Aorta (tissue), 5 donors: ENCODE measurements around the gene ANXA6. TPM values are rescaled to one million over a fixed set of nuclear protein-coding genes. Genes with fewer than 3 reads are reported as not detected.

Experiments used
- ATAC-seq: fragments of 200-7000 bp; cut with Tn5 transposase; one replicate; pipeline ENCODE4 v1.9.1; 2022; ENCODE audit warnings: moderate library complexity; ENCODE audit not compliant: low FRiP score
- DNase-seq, 2 donors: peaks; one replicate each; pipeline ENCODE4 v3.0.0-alpha.2; 2020
- H3K27ac ChIP-seq, 2 donors: one replicate each; pipeline ENCODE4 v1.5.1; 2013; ENCODE audit warnings: low read length in 2 of 2, mild to moderate bottlenecking in 2 of 2, moderate library complexity in 2 of 2, control low read depth in 1 of 2, inconsistent platforms in 1 of 2, low read depth in 1 of 2
- H3K27me3 ChIP-seq, 2 donors: one replicate each; pipeline ENCODE4 v1.6.1; 2013; ENCODE audit warnings: control low read depth in 1 of 2, low read length in 1 of 2, mild to moderate bottlenecking in 1 of 2, moderate library complexity in 1 of 2; ENCODE audit not compliant: insufficient read depth in 2 of 2, control insufficient read depth in 1 of 2
- H3K36me3 ChIP-seq, 2 donors: one replicate each; pipeline ENCODE4 v1.6.1; 2013; ENCODE audit warnings: control low read depth in 1 of 2, low read length in 1 of 2, mild to moderate bottlenecking in 1 of 2; ENCODE audit not compliant: insufficient read depth in 2 of 2, control insufficient read depth in 1 of 2
- H3K4me1 ChIP-seq, 2 donors: one replicate each; pipeline ENCODE4 v1.6.1; 2013; ENCODE audit warnings: low read length in 2 of 2, control low read depth in 1 of 2, mild to moderate bottlenecking in 1 of 2, moderate library complexity in 1 of 2; ENCODE audit not compliant: insufficient read depth in 2 of 2, control insufficient read depth in 1 of 2
- H3K4me3 ChIP-seq, 2 donors: one replicate each; pipeline ENCODE4 v1.5.1; 2013; ENCODE audit warnings: low read length in 2 of 2, control low read depth in 1 of 2, mild to moderate bottlenecking in 1 of 2
- H3K9me3 ChIP-seq: one replicate; pipeline ENCODE4 v1.6.1; 2013; ENCODE audit warnings: mild to moderate bottlenecking, low read length; ENCODE audit not compliant: control insufficient read depth
- WGBS, 2 donors: extraction: QIAGEN DNeasy Blood & Tissue Kit; methylation state at CpG; one replicate each; pipeline ENCODE4 v1.1.7; 2013; 5-methylcytosine and 5-hydroxymethylcytosine counted together
- intact Hi-C, 2 donors: fragments of 100-400 bp; cut with DNase I; formaldehyde crosslinking; loops; one replicate each; pipeline versions ENCODE4 v1.14.2 to v1.15.0; 2022
- polyA plus RNA-seq, 2 donors: library from polyadenylated mRNA; stranded (reverse); fragments of 200-250 nt; gene quantifications; one replicate each; pipeline ENCODE4 v1.2.3, GENCODE V29; 2013
- total RNA-seq, 2 donors: library from RNA; stranded (reverse); fragmentation: NEBNext Ultra II Directional; extraction: Animal tissue kit (Norgen Biotek cat#: 25700); gene quantifications; one replicate each; pipeline ENCODE4 v1.2.1, GENCODE V29; 2021
- donor health status: healthy with polysubstance abuse.
- donor health status: Bipolar disorder and iron deficiency.
- donor health status: DM: no; HTN: no; CAD: no.
- donor health status: DM: no; HTN: no; CAD: no.
- donor health status: DM: yes; HTN: yes; CAD: no.

ANXA6 gene
- total and polyA plus RNA-seq, 4 donors, result 93.4 to 284 (median 232) TPM

DNA sequence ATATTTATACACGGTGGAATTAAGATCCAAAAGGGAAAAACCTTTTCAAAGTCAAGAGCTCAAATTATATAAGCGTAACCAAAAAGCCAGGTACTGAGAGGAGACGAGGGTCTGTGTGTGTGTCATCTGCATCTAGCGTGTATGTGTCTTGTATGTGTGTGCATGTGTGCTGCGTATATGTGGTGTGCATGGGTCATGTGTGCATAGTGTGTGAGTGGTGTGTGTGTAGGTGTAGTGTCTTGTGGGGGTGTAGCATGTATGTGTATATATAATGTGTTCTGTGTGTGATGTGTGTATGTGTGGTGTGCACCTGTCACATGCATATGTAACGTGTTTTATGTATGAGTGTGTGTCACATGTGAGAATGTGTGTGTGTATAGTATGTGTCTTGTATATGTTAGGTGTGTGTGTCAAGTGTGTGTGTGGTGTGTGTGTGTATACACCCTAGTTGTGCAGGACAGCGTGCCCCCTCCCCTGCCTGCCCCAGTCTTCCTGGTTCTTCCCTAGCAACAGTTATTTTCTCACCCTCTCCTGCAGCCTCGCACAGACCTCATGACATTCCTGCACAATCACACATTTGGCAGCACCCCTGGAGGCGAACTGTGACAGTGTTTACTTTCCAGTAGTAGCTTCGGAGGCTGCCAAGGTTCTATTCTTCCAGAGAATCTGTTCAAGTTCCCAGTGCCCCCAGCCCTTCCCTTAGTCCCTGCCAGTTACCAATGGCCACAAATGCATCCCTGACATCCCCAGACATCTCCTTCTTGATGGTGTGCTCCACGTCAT is 49.6 kb downstream of the ANXA6 start:
- H3K4me3 ChIP-seq, result no peak overlapping the region
- peaks cover 2 to 3% of the 10 kb centered on the region in 2 donors for H3K36me3 ChIP-seq
- no peaks in the 10 kb centered on the region for H3K9me3 ChIP-seq
- ATAC-seq (peak; percentile 71), DNase-seq (peak in 1 of 2 donors; percentile 72)
- no peaks in the 10 kb centered on the region for H3K4me1 ChIP-seq
- no peaks in the 10 kb centered on the region for H3K27me3 ChIP-seq
- intact Hi-C loops, result no loop called here
- WGBS, 2 donors, result 54 to 58% methylated on average over 11 of the region's 11 CpGs
- H3K27ac ChIP-seq, result peak overlapping the region in 1 of 2 donors; percentile 10

DNA sequence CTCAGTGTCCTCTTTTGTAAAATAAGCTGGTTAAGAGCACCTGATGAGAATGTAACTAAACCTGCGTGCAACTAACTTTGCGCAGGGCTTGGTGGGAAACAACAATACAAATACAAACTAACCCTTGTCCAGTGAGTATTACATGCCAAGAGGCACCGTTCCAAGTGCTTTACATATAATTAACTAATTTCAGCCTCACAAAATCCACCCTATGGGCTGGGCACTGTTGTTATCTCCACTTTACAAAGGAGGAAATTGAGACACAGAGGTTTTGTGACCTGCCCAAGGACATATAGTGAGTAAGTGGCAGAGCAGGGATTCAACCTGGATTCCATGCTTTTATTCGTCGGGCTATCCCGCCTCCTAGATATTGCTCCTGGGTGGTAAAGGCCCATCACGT is 50.5 kb downstream of the ANXA6 start:
- ATAC-seq (no peak), DNase-seq (no peak)
- Histone ChIP-seq H3K4me1 (no peaks in the 10 kb centered on the region), H3K9me3 (no peaks in the 10 kb centered on the region), H3K27ac (no peak overlapping the region), H3K4me3 (no peak overlapping the region), H3K27me3 (no peaks in the 10 kb centered on the region), H3K36me3 (peaks cover 2 to 3% of the 10 kb centered on the region in 2 donors)
- intact Hi-C loops, result no loop called here
- WGBS, 2 donors, result 91 to 94% methylated on average over 7 of the region's 7 CpGs

DNA sequence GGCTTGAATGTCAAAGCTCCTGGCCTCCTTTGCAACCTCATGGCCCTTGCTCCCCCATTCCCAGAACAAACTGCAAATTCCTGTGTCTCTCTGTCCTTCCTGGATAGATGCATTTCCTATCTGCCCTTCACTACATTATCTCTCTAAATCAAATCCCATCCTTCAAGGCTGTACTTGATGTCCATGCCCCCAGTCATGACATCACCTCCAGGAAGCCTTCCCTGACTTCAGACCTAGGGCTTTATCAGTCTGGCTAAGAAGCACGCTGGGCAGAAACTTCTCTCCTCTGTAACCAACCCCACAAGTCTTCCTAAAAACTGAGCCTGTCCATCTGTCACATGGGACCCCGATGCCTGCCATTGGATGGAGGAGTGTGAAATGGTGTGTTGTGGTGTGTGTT is 51.1 kb downstream of the ANXA6 start:
- 95 to 96% methylated on average over 2 of the region's 2 CpGs for WGBS, 2 donors
- DNase-seq (peak in 1 of 2 donors; percentile 36), ATAC-seq (no peak)
- H3K27ac ChIP-seq, result no peak overlapping the region
- no peaks in the 10 kb centered on the region for H3K9me3 ChIP-seq
- peaks cover 2 to 6% of the 10 kb centered on the region in 2 donors for H3K36me3 ChIP-seq
- H3K27me3 ChIP-seq, result no peaks in the 10 kb centered on the region
- no peaks in the 10 kb centered on the region for H3K4me1 ChIP-seq
- no peak overlapping the region for H3K4me3 ChIP-seq
- intact Hi-C loops, result no loop called here

DNA sequence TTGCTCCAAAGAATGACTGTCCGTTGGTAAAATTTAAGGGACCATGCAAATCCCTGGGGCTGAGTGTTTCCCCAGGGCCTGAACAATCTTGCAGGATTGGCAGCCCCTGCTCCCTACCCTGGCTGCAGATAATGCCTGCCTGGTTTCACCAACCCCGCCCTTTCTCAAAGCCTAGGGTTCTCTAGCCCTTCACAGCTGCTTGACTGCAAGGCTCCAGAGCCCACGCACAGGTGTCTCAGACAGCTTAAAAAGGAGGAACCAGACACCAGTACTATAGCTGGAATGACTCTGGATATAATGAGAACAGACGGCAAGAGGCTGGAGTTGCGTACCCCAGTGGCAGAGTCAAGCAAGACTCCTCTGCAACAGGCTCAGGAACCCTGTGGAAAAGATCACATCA is 51.5 kb downstream of the ANXA6 start:
- peaks cover 2 to 6% of the 10 kb centered on the region in 2 donors for H3K36me3 ChIP-seq
- H3K9me3 ChIP-seq, result no peaks in the 10 kb centered on the region
- intact Hi-C loops, result no loop called here
- no peak for DNase-seq
- 83 to 87% methylated on average over 5 of the region's 5 CpGs for WGBS, 2 donors
- no peak for ATAC-seq
- H3K27me3 ChIP-seq, result no peaks in the 10 kb centered on the region
- H3K27ac ChIP-seq, result no peak overlapping the region
- H3K4me1 ChIP-seq, result no peaks in the 10 kb centered on the region
- no peak overlapping the region for H3K4me3 ChIP-seq

DNA sequence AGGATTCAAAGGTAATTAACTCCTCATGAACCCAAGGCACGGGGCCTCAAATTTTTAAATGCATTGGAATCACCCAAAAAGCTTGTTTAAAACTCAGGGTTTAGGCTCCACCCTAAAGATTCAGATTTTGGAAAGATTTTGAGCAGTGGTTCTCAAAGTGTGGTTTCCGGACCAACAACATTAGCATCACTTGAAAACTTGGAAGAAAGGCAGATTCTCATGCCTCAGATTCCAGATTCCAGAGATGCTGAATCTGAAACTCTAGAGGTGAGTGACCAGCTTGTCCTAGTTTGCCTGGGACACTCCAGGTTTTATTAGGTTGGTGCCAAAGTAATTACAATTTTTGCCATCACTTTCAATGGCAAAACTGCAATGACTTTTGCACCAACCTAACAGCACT is 52.0 kb downstream of the ANXA6 start:
- Histone ChIP-seq H3K4me1 (no peaks in the 10 kb centered on the region), H3K27ac (no peak overlapping the region)
- intact Hi-C loops, result no loop called here

DNA sequence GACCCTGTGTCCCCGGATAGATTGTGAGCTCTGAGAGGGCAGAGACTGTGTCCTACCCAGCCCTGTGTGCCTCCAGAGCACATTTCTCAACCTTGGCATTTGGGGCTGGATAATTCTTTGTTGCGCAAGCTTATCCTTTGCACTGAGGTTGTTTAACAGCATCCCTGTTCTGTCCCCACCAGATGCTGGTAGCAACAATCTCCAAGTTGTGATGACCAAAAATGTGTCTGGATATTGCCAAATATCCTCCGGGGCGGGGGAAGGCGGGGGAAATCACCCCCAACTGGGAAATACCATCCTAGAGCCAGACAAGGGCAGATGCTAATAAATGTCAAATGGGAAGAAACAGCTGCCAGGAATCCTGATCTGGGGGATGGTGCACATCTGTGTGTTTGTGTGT is 52.8 kb downstream of the ANXA6 start:
- ATAC-seq, result peak; percentile 37
- WGBS, 2 donors, result 90 to 97% methylated on average over 5 of the region's 5 CpGs

More for the DNA sequence above, 52.0 kb downstream of the ANXA6 start:
- Histone ChIP-seq H3K4me3 (no peak overlapping the region), H3K36me3 (peaks cover 2 to 6% of the 10 kb centered on the region in 2 donors), H3K27me3 (no peaks in the 10 kb centered on the region), H3K9me3 (no peaks in the 10 kb centered on the region)
- WGBS, 2 donors, result 93 to 97% methylated on average over 2 of the region's 2 CpGs
- no peak for ATAC-seq
- DNase-seq, result no peak

DNA sequence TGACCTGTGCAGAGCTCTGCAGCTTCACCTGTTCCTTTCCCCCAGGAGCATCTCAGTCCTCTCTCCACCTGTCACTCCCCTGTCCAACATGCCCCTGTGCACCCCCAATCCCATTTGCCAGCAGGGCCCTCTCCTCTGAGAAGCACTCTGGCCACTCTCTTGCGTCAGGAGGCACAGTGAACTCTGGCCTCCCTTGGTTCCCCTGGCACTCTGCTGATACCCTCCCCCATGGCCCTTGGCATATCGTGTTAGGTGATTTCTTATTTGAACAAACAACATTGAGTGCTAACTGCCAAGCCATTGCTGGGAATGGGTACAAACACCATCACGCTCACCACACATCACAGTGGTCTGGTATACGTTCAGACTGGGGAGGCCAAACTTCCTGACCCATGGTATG is 55.8 kb downstream of the ANXA6 start:
- Histone ChIP-seq H3K36me3 (peaks cover 2 to 4% of the 10 kb centered on the region in 2 donors), H3K4me1 (no peaks in the 10 kb centered on the region), H3K4me3 (no peak overlapping the region), H3K9me3 (no peaks in the 10 kb centered on the region), H3K27ac (no peak overlapping the region), H3K27me3 (no peaks in the 10 kb centered on the region)
- 31 to 45% methylated on average over 4 of the region's 4 CpGs for WGBS, 2 donors
- no peak for ATAC-seq
- intact Hi-C loops, result no loop called here
- DNase-seq, result no peak

More for the DNA sequence above, 52.8 kb downstream of the ANXA6 start:
- Histone ChIP-seq H3K4me3 (no peak overlapping the region), H3K27ac (no peak overlapping the region), H3K9me3 (no peaks in the 10 kb centered on the region), H3K36me3 (peaks cover 2 to 4% of the 10 kb centered on the region in 2 donors), H3K27me3 (no peaks in the 10 kb centered on the region), H3K4me1 (no peaks in the 10 kb centered on the region)
- no peak for DNase-seq
- intact Hi-C loops, result no loop called here

DNA sequence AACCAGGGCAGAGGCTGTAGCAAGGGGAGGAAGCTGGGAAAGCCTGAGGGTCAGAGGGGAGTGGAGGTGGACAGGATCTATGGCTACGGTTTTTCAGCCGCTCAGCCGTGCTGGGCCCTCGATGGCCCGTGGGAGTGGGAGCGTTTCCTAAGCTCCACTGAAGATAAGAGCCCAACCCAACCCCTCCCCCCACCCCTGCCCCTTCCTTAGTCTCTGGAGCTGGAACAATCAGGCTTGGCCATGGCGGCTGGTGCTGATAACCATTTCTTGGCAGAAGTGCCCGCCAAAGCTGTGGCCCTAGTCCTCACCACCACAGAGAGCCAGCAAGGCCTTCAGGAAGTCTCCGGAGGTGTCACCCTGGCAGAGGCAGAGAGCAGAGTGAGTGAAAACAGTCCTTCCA is 56.4 kb downstream of the ANXA6 start:
- Histone ChIP-seq H3K36me3 (peaks cover 2 to 4% of the 10 kb centered on the region in 2 donors), H3K4me3 (no peak overlapping the region), H3K27me3 (no peaks in the 10 kb centered on the region), H3K27ac (no peak overlapping the region), H3K4me1 (no peaks in the 10 kb centered on the region), H3K9me3 (no peaks in the 10 kb centered on the region)
- WGBS, 2 donors, result 26 to 30% methylated on average over 9 of the region's 9 CpGs
- intact Hi-C loops, result no loop called here
- ATAC-seq (no peak), DNase-seq (no peak)

DNA sequence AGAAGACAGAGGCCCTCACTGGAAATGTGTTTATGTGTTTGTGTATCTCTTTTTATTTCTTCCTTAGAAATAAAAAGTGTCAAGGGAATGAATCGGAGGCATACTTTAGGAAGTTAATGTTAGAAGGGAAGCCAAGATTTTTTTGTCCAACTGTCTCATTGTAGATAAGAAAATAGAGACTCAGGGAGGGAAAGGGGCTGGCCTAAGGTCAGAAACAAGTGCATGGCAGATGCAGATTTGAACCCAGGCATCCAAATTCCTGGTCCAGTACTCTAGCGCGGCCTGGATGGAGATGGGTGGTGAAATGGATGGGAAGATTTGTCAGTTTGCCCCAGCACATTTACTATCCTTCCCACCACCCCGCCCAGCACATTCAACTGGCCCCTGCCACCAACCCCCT is 56.9 kb downstream of the ANXA6 start:
- DNase-seq (no peak), ATAC-seq (no peak)
- Histone ChIP-seq H3K27ac (no peak overlapping the region), H3K4me1 (no peaks in the 10 kb centered on the region), H3K4me3 (no peak overlapping the region), H3K9me3 (no peaks in the 10 kb centered on the region), H3K36me3 (peaks cover 2 to 4% of the 10 kb centered on the region in 2 donors), H3K27me3 (no peaks in the 10 kb centered on the region)
- intact Hi-C loops, result no loop called here
- 78 to 81% methylated on average over 4 of the region's 4 CpGs for WGBS, 2 donors
